Smooth muscle cell (in vitro differentiated cells): ENCODE data around the gene BRD2. TPM values are rescaled to one million over a fixed set of nuclear protein-coding genes. Genes with fewer than 3 reads are reported as not detected.

Source experiments
- DNase-seq: peaks from one replicate; lab custom pipeline; 2025; ENCODE audit not compliant: unreplicated experiment; lab: John Stamatoyannopoulos, UW
- H2AFZ ChIP-seq: fragments of 200-600 bp; sonication (generic); 2 replicates; pipeline ENCODE4 v1.6.0; 2016; ENCODE audit warnings: antibody characterized with exemption, low read depth, mild to moderate bottlenecking
- H3F3A ChIP-seq: fragments of 200-600 bp; sonication (generic); 2 replicates; pipeline ENCODE4 v1.6.0; 2017; ENCODE audit warnings: antibody characterized with exemption, low read depth
- H3K27ac ChIP-seq: fragments of 200-600 bp; sonication (generic); 2 replicates; pipeline ENCODE4 v1.5.1; 2016; ENCODE audit warnings: low read depth, mild to moderate bottlenecking
- H3K27me3 ChIP-seq: fragments of 200-600 bp; sonication (generic); 2 replicates; pipeline ENCODE4 v1.6.1; 2016; ENCODE audit warnings: low read depth, mild to moderate bottlenecking
- H3K36me3 ChIP-seq: fragments of 200-600 bp; sonication (generic); 2 replicates; pipeline ENCODE4 v1.5.1; 2016; ENCODE audit warnings: low read depth
- H3K4me1 ChIP-seq: fragments of 200-600 bp; sonication (generic); 2 replicates; pipeline ENCODE4 v1.5.1; 2016; ENCODE audit warnings: low read depth
- H3K4me2 ChIP-seq: fragments of 200-600 bp; sonication (generic); 2 replicates; pipeline ENCODE4 v1.6.0; 2016; ENCODE audit warnings: mild to moderate bottlenecking
- H3K4me3 ChIP-seq: fragments of 200-600 bp; sonication (generic); 2 replicates; pipeline ENCODE4 v1.5.1; 2016; ENCODE audit warnings: mild to moderate bottlenecking
- H3K79me2 ChIP-seq: fragments of 200-600 bp; sonication (generic); 2 replicates; pipeline ENCODE4 v1.6.0; 2016; ENCODE audit warnings: low read depth, mild to moderate bottlenecking
- H3K9ac ChIP-seq: fragments of 200-600 bp; sonication (generic); 2 replicates; pipeline ENCODE4 v1.6.0; 2016; ENCODE audit warnings: low read depth
- H3K9me3 ChIP-seq: fragments of 200-600 bp; sonication (generic); replicated peaks from 2 replicates; pipeline ENCODE4 v1.5.1; 2016; ENCODE audit warnings: low read depth
- H4K20me1 ChIP-seq: fragments of 200-600 bp; sonication (generic); 2 replicates; pipeline ENCODE4 v1.6.0; 2016; ENCODE audit warnings: low read depth
- CTCF ChIP-seq: fragments of 200-600 bp; sonication (generic); IDR thresholded peaks from 2 replicates; pipeline ENCODE4 v1.5.1; 2017; ENCODE audit warnings: borderline replicate concordance, mild to moderate bottlenecking, antibody characterized with exemption; ENCODE audit not compliant: insufficient read depth, poor library complexity, severe bottlenecking
- WGBS: methylation state at CpG from one replicate; pipeline ENCODE4 v1.1.7; 2016; ENCODE audit warnings: low lambda C conversion rate; 5-methylcytosine and 5-hydroxymethylcytosine counted together
- polyA plus RNA-seq: library from polyadenylated mRNA; unstranded; fragments of >200 nt; fragmentation: Nextera tagmentation; extraction: Ambion mirVana; gene quantifications from 2 replicates; pipeline ENCODE4 v1.2.1, GENCODE V29; 2016
- total RNA-seq: library from RNA; depleted of rRNA; stranded (reverse); fragments of >200 nt; gene quantifications from 2 replicates; pipeline ENCODE4 v1.2.3, GENCODE V29; 2014

The BRD2 gene
- total and polyA plus RNA-seq, 2 experiments from 2014 or later, result 162 to 205 TPM

GRCh38 chr6:33018418-33018817, 50.0 kb downstream of the BRD2 start:
- Histone ChIP-seq H3K4me1 (no peaks in the 10 kb centered on the region), H3K36me3 (no peaks in the 10 kb centered on the region), H3K4me3 (peak overlapping the region; percentile 24), H4K20me1 (no peaks in the 10 kb centered on the region), H3K27ac (no peak overlapping the region), H3K9me3 (no peaks in the 10 kb centered on the region), H3F3A (no peaks in the 10 kb centered on the region), H2AFZ (peak overlapping the region; percentile 88), H3K27me3 (no peaks in the 10 kb centered on the region), H3K79me2 (no peaks in the 10 kb centered on the region), H3K9ac (no peak overlapping the region), H3K4me2 (peak overlapping the region; percentile 76)
- no peak for TF ChIP-seq CTCF
- DNase-seq, result no peak

DNA sequence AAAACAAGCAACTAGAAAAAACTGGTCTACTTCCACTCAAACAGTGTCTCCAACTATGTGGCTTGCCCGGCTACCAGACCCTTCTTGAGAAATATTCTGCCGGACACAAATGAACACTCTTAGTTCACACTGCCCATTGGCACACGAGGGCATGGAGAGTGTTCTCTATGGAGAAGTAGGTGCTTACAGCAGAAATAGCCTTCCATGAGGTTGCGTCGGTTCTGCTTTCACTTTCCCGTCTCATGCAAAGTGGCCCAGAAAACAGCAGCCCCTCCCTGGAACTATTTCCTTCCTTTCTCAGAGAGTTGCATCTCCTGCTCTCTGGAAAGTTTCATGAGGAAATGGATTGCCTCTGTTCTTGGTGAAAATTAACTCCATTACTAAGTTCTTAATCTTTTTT, 50.5 kb downstream of the BRD2 start:
- Histone ChIP-seq H4K20me1 (no peaks in the 10 kb centered on the region), H3K9ac (no peak overlapping the region), H3K4me1 (no peaks in the 10 kb centered on the region), H3K27me3 (no peaks in the 10 kb centered on the region), H3F3A (no peaks in the 10 kb centered on the region), H3K36me3 (no peaks in the 10 kb centered on the region), H3K4me3 (peak overlapping the region; percentile 24), H3K9me3 (no peaks in the 10 kb centered on the region), H2AFZ (peak overlapping the region; percentile 88), H3K4me2 (peak overlapping the region; percentile 76), H3K79me2 (no peaks in the 10 kb centered on the region), H3K27ac (no peak overlapping the region)
- 28% methylated on average over 6 of the region's 6 CpGs for WGBS
- no peak for TF ChIP-seq CTCF
- DNase-seq, result no peak

DNA sequence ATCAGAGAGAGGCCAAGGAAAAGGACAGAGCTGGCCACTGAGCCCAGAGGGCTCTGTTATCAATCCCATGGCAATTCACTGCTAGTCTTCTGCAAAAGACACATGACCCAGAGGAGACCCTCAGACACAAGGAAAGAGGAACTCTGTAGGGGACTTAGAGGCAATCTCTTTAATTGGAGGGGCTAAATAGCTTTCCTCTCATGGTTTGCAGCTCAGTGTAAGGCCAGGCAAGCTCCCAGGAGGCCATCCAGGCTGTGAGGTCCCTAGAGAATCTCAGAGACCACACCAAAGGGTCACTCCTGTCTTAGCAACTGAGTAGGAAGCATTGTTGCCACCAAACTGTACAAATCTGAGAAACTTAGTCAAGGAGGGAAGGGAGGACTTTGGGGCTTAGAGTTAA, 51.0 kb downstream of the BRD2 start:
- Histone ChIP-seq H4K20me1 (no peaks in the 10 kb centered on the region), H3K79me2 (no peaks in the 10 kb centered on the region), H3K4me2 (peak overlapping the region; percentile 76), H3K9ac (no peak overlapping the region), H3K27ac (no peak overlapping the region), H3K4me1 (no peaks in the 10 kb centered on the region), H3K9me3 (no peaks in the 10 kb centered on the region), H3K36me3 (no peaks in the 10 kb centered on the region), H3K4me3 (peak overlapping the region; percentile 24), H3K27me3 (no peaks in the 10 kb centered on the region), H3F3A (no peaks in the 10 kb centered on the region), H2AFZ (peak overlapping the region; percentile 88)
- no peak for DNase-seq
- TF ChIP-seq CTCF, result no peak

DNA sequence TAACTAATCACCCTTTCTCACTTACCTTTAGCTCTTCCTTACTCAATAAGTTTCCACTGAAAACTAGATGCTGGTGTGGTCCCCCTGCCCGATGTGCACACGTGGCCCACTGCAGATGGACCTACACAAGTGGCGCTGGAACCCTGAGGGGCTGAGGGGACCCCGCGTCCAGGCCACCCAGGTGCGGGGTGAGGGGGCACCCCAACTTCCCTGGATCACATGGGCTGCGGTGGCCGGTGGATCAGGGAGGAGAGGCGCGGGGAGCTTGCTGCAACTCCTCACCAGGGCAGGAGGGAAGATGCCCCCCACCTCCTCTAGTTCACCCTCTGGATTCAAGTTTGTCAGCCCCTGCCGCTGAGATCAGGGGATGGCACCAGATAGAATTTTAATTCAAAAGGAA, 53.5 kb downstream of the BRD2 start:
- Histone ChIP-seq H4K20me1 (no peaks in the 10 kb centered on the region), H3K36me3 (no peaks in the 10 kb centered on the region), H2AFZ (no peak overlapping the region), H3K27ac (no peak overlapping the region), H3K9ac (no peak overlapping the region), H3K4me3 (no peak overlapping the region), H3F3A (no peaks in the 10 kb centered on the region), H3K4me2 (no peak overlapping the region), H3K9me3 (no peaks in the 10 kb centered on the region), H3K27me3 (peaks cover 17% of the 10 kb centered on the region), H3K79me2 (no peaks in the 10 kb centered on the region), H3K4me1 (no peaks in the 10 kb centered on the region)
- 96% methylated on average over 11 of the region's 11 CpGs for WGBS
- DNase-seq, result no peak
- TF ChIP-seq CTCF, result no peak
